ENCODE results near the gene PFKM. TPM values are rescaled to one million over a fixed set of nuclear protein-coding genes. Genes with fewer than 3 reads are reported as not detected.
"Not testable (repeated sequence)": the region's sequence is repeated elsewhere in the genome, so short reads cannot be mapped to it uniquely, and the experiment has no call there.

PFKM gene
- total and polyA plus RNA-seq, 9 donors: 43.0 to 133 (median 81.1) TPM

DNA sequence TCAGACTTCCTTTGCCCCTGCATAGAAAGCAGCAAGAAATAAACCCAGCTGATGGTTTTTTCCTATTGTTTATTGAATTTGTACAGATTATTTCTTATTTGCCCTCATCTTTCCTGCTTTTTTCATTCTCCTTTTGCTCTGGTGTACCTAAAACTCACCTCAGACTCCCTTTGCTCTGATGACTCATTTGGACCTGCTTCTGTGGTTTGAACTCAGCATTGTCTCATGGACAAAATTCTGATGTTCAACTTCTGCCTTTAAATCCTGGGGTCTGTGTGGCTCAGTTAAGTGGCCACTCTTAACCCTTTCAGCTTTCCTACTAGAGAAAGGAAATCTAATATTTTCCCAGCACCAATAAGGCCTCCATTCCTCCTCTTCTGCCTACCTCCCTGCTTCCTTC is 9.7 kb upstream of the PFKM start:
- no peak for TF ChIP-seq POLR2A (IDR thresholded peaks at IDR 0.05)
- no peak for TF ChIP-seq EP300 (IDR thresholded peaks at IDR 0.05)
- TF ChIP-seq CTCF (IDR thresholded peaks at IDR 0.05): no peak
- Histone ChIP-seq H3K27me3 (no peaks in the 10 kb centered on the region), H3K4me3 (no peak overlapping the region), H3K36me3 (no peaks in the 10 kb centered on the region), H3K4me1 (ENCODE audit: insufficient read depth) (peaks cover 6% of the 10 kb centered on the region), H3K9me3 (no peaks in the 10 kb centered on the region), H3K27ac (no peak overlapping the region)
- intact Hi-C loops (cut with DNase I): loop anchor here in 1 of 4 donors (10.0 kb wide), 1 partner anchor 45 kb away; the partner anchor contains the start of gene ASB8
- DNase-seq: no peak

- Histone ChIP-seq H3K4me3 (no peak overlapping the region), H3K27me3 (no peaks in the 10 kb centered on the region), H3K9me3 (no peaks in the 10 kb centered on the region), H3K27ac (no peak overlapping the region), H3K4me1 (ENCODE audit: insufficient read depth) (peaks cover 3% of the 10 kb centered on the region), H3K36me3 (no peaks in the 10 kb centered on the region)
- TF ChIP-seq POLR2A (IDR thresholded peaks at IDR 0.05) (no peak), CTCF (IDR thresholded peaks at IDR 0.05) (no peak), EP300 (IDR thresholded peaks at IDR 0.05) (no peak)
- WGBS, 3 donors: 78 to 98% (median 94%) methylated on average over 1 of the region's 1 CpG
- intact Hi-C loops (cut with DNase I): no loop called here
- DNase-seq: no peak
Observed at GRCh38 chr12:48110691-48111311, 8.4 kb upstream of the PFKM start.

DNA sequence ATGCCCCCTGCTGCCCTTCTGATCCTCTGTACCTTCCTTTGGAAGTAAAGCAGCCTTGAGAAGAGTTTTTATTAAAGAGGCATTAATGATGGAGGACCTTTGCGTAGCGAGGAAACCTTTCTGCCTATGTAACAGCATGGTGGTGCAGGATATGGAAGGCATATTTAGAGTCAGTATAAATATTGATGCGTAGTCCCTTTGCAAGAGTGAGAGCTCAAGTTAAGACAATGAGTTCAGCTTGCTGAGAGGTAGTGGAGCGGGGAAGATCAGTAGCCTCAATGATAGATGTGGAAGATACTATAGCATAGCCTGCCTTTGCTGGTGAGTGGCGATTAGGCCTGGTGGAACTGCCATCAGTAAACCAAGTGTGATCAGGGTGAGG is 7.9 kb upstream of the PFKM start:
- WGBS, 3 donors: 94 to 97% (median 96%) methylated on average over 5 of the region's 5 CpGs
- H3K4me3 ChIP-seq; H3K27ac ChIP-seq; H3K4me1 ChIP-seq (ENCODE audit: insufficient read depth); intact Hi-C loops (cut with DNase I); DNase-seq; H3K9me3 ChIP-seq; H3K27me3 ChIP-seq; H3K36me3 ChIP-seq: not testable (repeated sequence)

DNA sequence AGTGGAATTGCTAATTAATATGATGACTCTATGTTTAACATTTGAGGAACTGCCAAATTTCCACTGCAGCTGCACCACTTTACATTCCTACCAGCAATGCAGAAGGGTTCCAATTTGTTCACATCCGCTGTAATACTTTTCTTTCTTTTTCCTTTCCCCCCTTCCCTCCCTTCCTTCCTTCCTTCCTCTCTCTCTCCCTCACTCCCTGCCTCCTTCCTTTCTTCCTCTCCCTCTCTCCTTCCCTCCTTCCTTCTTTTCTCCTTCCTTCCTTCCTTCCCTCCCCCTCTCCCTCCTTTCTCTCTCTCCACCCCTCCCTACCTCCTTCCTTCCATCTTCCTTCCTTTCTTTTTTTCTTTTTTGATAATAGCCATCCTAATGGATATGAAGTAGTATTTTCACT is 3.2 kb upstream of the PFKM start:
- intact Hi-C loops (cut with DNase I): no loop called here
- WGBS, 3 donors: 90 to 94% (median 92%) methylated on average over 1 of the region's 1 CpG
- DNase-seq: no peak
- no peak overlapping the region for H3K4me3 ChIP-seq
- no peaks in the 10 kb centered on the region for H3K27me3 ChIP-seq
- H3K36me3 ChIP-seq: no peaks in the 10 kb centered on the region
- no peak overlapping the region for H3K27ac ChIP-seq
- TF ChIP-seq POLR2A (IDR thresholded peaks at IDR 0.05) (no peak), CTCF (IDR thresholded peaks at IDR 0.05) (no peak), EP300 (IDR thresholded peaks at IDR 0.05) (no peak)
- peaks cover 2% of the 10 kb centered on the region for H3K4me1 ChIP-seq (ENCODE audit: insufficient read depth)
- no peaks in the 10 kb centered on the region for H3K9me3 ChIP-seq

DNA sequence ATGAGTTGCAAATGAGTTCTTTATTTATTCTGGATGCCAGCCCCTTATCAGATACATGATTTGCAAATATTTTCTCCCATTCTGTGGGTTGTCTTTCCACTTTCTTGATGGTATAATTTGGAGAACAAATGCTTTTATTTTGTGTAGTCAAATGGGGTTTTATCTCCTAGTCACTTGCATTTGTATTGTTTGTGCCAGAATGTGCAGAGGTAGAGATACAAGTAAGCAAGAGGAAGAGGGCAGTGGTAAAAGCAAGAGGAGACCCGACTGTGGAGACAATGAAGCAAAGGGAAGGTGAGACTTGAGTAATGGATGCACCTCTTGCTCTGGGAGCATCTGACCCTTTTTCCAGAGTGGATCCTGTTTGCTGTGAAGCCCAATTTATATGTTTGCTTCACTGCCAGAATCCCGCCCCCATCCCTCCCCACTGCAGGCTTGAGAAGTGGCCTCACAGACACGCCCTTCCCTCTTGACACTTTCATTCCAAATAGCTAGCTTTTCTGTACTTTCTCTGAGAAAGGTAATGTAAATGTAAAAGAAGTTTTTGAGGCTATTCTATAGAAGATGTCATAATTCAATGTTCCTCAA is 786 bp upstream of the PFKM start:
- intact Hi-C loops (cut with DNase I): no loop called here
- Histone ChIP-seq H3K9me3 (no peaks in the 10 kb centered on the region), H3K27me3 (no peaks in the 10 kb centered on the region), H3K4me3 (peak overlapping the region; percentile 52), H3K27ac (peak overlapping the region in 1 of 2 donors; percentile 70), H3K36me3 (no peaks in the 10 kb centered on the region), H3K4me1 (ENCODE audit: insufficient read depth) (peaks cover 4% of the 10 kb centered on the region)
- WGBS, 3 donors: 14 to 19% (median 15%) methylated on average over 3 of the region's 3 CpGs
- no peak for DNase-seq
- TF ChIP-seq EP300 (IDR thresholded peaks at IDR 0.05): no peak
- TF ChIP-seq CTCF (IDR thresholded peaks at IDR 0.05): no peak
- TF ChIP-seq POLR2A (IDR thresholded peaks at IDR 0.05): no peak

Data from ovary (tissue), 9 donors.